AG04450 (cell line): ENCODE results near the gene SBF1. TPM values are rescaled to one million over a fixed set of nuclear protein-coding genes. Genes with fewer than 3 reads are reported as not detected.
"Not testable (repeated sequence)": the region's sequence is repeated elsewhere in the genome, so short reads cannot be mapped to it uniquely, and the experiment has no call there.

Experiments used
- CTCF ChIA-PET: fragments of 300-600, 350-600 bp; formaldehyde crosslinking; extraction: SDS; loops from one replicate; lab custom pipeline; 2022; ENCODE audit warnings: antibody characterized with exemption, inconsistent platforms; lab: Charles Lee
- POLR2A ChIA-PET: fragments of 350-600 bp; formaldehyde crosslinking; extraction: SDS; loops from one replicate; lab custom pipeline; 2021; ENCODE audit warnings: antibody characterized with exemption, inconsistent platforms; lab: Yijun Ruan, JAX
- DNase-seq: peaks from one replicate; pipeline ENCODE4 v3.0.0-alpha.2; 2011; ENCODE audit warnings: low read depth, low spot score
- H3K27ac ChIP-seq: one replicate; pipeline ENCODE4 v1.5.1; 2012; ENCODE audit warnings: low read depth, low read length, control low read depth
- H3K27me3 ChIP-seq: one replicate; pipeline ENCODE4 v1.6.0; 2012; ENCODE audit warnings: low read length; ENCODE audit not compliant: control insufficient read depth, insufficient read depth
- H3K4me3 ChIP-seq: 2 replicates; pipeline ENCODE4 v1.5.1; 2011; ENCODE audit warnings: mild to moderate bottlenecking, low read depth, low read length, control low read depth
- H3K9me3 ChIP-seq: 2 replicates; pipeline ENCODE4 v1.5.1; 2012; ENCODE audit warnings: low read length; ENCODE audit not compliant: control insufficient read depth, insufficient read depth
- CTCF ChIP-seq: IDR thresholded peaks from 2 replicates; pipeline ENCODE4 v1.5.1; 2011; ENCODE audit warnings: low read depth, low read length, control low read depth, inconsistent platforms
- polyA plus RNA-seq: library from polyadenylated mRNA; depleted of rRNA; stranded (reverse); fragments of >200 nt; gene quantifications from 2 replicates; pipeline ENCODE4 v1.2.3, GENCODE V29; 2011

SBF1 gene
- polyA plus RNA-seq, 1 experiment = 16.4 TPM

- POLR2A ChIA-PET = interaction anchor here (0.6 kb wide), 1 partner anchor 183 kb away, joined by 4 read pairs; no protein-coding TSS in a partner anchor
- no peak for DNase-seq
- Histone ChIP-seq H3K4me3 (no peak overlapping the region), H3K27me3 (no peaks in the 10 kb centered on the region), H3K9me3 (no peaks in the 10 kb centered on the region), H3K27ac (no peak overlapping the region)
- CTCF ChIA-PET = no interaction called here
- no peak for TF ChIP-seq CTCF
Measured at GRCh38 chr22:50414476-50415248, 60.2 kb downstream of the SBF1 start.

GRCh38 chr22:50408954-50409353, 65.9 kb downstream of the SBF1 start:
- H3K27ac ChIP-seq, CTCF ChIA-PET, POLR2A ChIA-PET, H3K9me3 ChIP-seq, DNase-seq, H3K4me3 ChIP-seq, H3K27me3 ChIP-seq: not testable (repeated sequence)

- CTCF ChIA-PET = no interaction called here
- TF ChIP-seq CTCF = no peak
- Histone ChIP-seq H3K27me3 (no peaks in the 10 kb centered on the region), H3K9me3 (no peaks in the 10 kb centered on the region), H3K4me3 (no peak overlapping the region), H3K27ac (no peak overlapping the region)
- POLR2A ChIA-PET = no interaction called here
- no peak for DNase-seq
Measured at GRCh38 chr22:50408311-50408710, 66.5 kb downstream of the SBF1 start.

- no peak for TF ChIP-seq CTCF
- H3K4me3 ChIP-seq = no peak overlapping the region
- no peaks in the 10 kb centered on the region for H3K27me3 ChIP-seq
- no peak overlapping the region for H3K27ac ChIP-seq
- no peak for DNase-seq
- H3K9me3 ChIP-seq = no peaks in the 10 kb centered on the region
- ChIA-PET CTCF (no interaction called here), POLR2A (interaction anchor here (0.6 kb wide), 1 partner anchor 48 kb away, joined by 3 read pairs; no protein-coding TSS in a partner anchor)
Measured at GRCh38 chr22:50406416-50407170, 68.2 kb downstream of the SBF1 start.

GRCh38 chr22:50403701-50404101, 71.1 kb downstream of the SBF1 start:
- Histone ChIP-seq H3K4me3 (no peak overlapping the region), H3K27me3 (no peaks in the 10 kb centered on the region), H3K9me3 (no peaks in the 10 kb centered on the region), H3K27ac (no peak overlapping the region)
- no peak for TF ChIP-seq CTCF
- no peak for DNase-seq
- ChIA-PET POLR2A (no interaction called here), CTCF (no interaction called here)
